Adrenal gland (tissue), 5 donors: ENCODE results near the gene CKS1B.
A peak's percentile ranks its signal among the peaks of the same experiment; 100 is the strongest.

Experiments
- POLR2A ChIP-seq, 2 donors: fragments of 450-650 bp; IDR thresholded peaks; one replicate each; pipeline ENCODE4 v1.6.1; 2017; ENCODE audit warnings: antibody characterized with exemption in 2 of 2, mild to moderate bottlenecking in 2 of 2, moderate library complexity in 1 of 2
- TF ChIP-seq, protein P1 (sequence below), 6 experiments: fragments of 450-650 bp in 4 of 6; fragments of 200-600 bp in 2 of 6; sonication (generic) in 1 of 6; IDR thresholded peaks; 1 replicate in 5 of 6; 2 replicates in 1 of 6; pipeline versions ENCODE4 v1.5.1 to v1.8.0; 2016 to 2021; ENCODE audit warnings: antibody characterized with exemption in 6 of 6, mild to moderate bottlenecking in 2 of 6, moderate library complexity in 1 of 6
- donor health status: DM: no; HTN: no; CAD: no.

GRCh38 chr1:155002464-155003226 is 28.2 kb downstream of the CKS1B start, which contains the start of gene ZBTB7B:
- TF ChIP-seq, protein P1, sequence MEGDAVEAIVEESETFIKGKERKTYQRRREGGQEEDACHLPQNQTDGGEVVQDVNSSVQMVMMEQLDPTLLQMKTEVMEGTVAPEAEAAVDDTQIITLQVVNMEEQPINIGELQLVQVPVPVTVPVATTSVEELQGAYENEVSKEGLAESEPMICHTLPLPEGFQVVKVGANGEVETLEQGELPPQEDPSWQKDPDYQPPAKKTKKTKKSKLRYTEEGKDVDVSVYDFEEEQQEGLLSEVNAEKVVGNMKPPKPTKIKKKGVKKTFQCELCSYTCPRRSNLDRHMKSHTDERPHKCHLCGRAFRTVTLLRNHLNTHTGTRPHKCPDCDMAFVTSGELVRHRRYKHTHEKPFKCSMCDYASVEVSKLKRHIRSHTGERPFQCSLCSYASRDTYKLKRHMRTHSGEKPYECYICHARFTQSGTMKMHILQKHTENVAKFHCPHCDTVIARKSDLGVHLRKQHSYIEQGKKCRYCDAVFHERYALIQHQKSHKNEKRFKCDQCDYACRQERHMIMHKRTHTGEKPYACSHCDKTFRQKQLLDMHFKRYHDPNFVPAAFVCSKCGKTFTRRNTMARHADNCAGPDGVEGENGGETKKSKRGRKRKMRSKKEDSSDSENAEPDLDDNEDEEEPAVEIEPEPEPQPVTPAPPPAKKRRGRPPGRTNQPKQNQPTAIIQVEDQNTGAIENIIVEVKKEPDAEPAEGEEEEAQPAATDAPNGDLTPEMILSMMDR (IDR thresholded peaks at IDR 0.05): peak in 2 of 6 experiments; percentile 5 to 23
- no peak for TF ChIP-seq POLR2A (IDR thresholded peaks at IDR 0.05)
